GM12874 (cell line): Measurements from ENCODE around the gene ARRB2.

Source experiments
- CTCF ChIP-seq: IDR thresholded peaks from 2 replicates; pipeline ENCODE4 v1.5.1; 2011; ENCODE audit warnings: low read depth, mild to moderate bottlenecking, control low read depth, low read length, moderate library complexity; ENCODE audit not compliant: insufficient read depth

Gene ARRB2

GRCh38 chr17:4738136-4739121, 28.0 kb downstream of the ARRB2 start:
- no peak for TF ChIP-seq CTCF

DNA sequence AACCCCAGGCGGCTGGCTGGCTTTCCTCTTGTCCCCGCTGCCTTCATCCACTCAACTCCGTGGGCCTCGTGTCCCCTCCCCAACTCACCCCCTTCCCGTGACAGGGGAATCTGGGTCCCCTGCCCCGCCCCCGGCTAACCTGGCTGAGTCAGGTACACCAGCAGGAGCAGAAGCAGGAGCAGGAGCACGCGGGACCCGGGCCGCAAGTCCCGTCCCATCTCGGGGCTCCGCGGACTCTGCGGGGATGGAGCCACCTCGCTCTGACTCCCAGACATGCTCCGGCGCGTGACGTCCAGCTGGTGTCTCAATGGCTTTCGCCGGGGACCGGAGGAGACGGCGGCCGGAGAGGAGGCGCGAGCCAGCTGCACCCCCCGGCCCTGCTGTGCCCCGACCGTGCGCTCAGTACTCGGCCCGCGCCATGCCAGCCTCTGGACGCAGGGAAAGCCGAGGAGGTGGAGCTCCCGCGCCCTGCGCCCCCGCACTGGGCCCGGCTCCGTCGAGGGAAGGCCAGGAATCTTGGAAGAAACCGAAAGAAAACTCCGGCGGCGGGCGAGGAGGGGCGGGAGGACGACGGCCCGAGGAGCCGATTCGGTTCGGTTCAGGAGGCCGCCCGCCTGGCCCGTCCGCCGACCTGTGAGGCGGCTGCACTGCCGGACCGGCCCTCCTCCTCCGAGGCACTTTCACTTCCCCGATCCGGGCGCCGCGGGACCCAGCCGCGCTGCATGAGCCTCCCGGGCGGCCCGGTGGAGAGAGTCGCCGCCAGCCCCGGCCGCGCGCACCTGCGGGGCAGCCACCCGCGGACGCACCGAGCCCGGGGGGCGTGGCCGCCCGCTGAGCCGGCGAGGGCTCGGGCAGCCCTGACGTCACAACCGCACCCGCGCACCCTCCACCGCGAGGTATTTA, 28.9 kb downstream of the ARRB2 start, which contains the start of the genes CXCL16 and ZMYND15:
TSS of gene CXCL16 (minus strand) at position 807 of the 903 bp plus-strand sequence. CDS start at position 218, 589 bp downstream.
TSS of gene ZMYND15 (plus strand) at position 712 of the 903 bp plus-strand sequence. CDS start 716 bp downstream, outside the sequence.
- TF ChIP-seq CTCF, result no peak

GRCh38 chr17:4740025-4740351, 29.6 kb downstream of the ARRB2 start:
- no peak for TF ChIP-seq CTCF

DNA sequence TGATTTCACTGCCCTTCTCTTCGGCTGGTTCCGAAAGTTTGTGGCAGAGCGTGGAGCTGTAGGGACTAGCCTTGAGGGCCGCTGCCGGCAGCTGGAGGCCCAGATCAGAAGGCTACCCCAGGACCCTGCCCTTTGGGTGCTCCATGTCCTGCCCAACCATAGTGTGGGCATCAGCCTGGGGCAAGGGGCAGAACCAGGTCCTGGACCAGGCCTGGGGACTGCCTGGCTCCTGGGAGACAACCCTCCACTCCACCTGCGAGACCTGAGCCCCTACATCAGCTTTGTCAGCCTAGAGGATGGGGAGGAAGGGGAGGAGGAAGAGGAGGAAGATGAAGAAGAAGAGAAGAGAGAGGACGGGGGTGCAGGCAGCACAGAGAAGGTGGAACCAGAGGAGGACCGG, 30.2 kb downstream of the ARRB2 start:
- no peak for TF ChIP-seq CTCF

DNA sequence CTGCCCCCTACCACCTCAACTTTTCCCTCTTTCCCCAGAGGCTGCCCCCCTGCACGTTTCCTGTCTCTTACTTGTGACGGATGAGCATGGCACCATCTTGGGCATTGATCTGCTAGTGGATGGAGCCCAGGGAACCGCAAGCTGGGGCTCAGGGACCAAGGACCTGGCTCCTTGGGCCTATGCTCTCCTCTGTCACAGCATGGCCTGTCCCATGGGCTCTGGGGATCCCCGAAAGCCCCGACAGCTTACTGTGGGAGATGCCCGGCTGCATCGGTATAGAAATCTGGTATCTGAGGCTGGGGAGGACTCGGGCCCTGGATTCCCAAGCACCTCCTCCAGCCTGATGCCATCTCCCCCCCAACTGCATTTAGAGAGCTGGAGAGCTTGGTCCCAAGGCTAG, 31.1 kb downstream of the ARRB2 start:
- no peak for TF ChIP-seq CTCF

DNA sequence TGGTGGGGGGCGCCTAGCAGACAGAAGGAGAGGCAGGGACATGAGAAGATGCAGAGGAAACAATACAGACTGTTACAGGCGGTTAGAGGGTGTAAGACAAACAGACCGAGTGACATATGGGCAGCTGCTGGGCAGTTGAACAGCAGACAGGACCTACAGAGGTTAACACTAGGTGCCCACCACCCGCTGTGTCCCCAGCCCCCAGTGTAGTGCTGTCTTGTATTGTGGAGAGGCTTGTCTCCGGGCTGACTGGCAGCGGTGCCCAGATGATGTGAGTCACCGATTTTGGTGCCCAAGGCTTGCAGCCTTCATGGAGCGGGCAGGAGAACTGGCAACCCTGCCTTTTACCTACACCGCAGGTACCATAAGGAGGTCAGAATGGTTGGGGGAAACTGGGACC, 31.7 kb downstream of the ARRB2 start:
- TF ChIP-seq CTCF, result no peak

- no peak for TF ChIP-seq CTCF
Measured at GRCh38 chr17:4742629-4743028, 32.2 kb downstream of the ARRB2 start.
